ENCODE measurements around the gene CTF1.

GRCh38 chr16:30903596-30903995, 7.2 kb downstream of the CTF1 start:
- TF ChIP-seq CTCF (IDR thresholded peaks at IDR 0.05): no peak
- TF ChIP-seq EZH2 (IDR thresholded peaks at IDR 0.05; ENCODE audit: borderline replicate concordance, insufficient read depth, low read depth, low read length, poor library complexity, severe bottlenecking): no peak
